Kidney (tissue), 14 donors: ENCODE measurements around the gene ITGB5. TPM values are rescaled to one million over a fixed set of nuclear protein-coding genes. Genes with fewer than 3 reads are reported as not detected.

Experiments used
- DNase-seq, 5 donors: peaks; one replicate each; pipeline ENCODE4 v3.0.0-alpha.2; 2013 to 2020
- FAIRE-seq: peaks from 2 replicates; lab custom pipeline; 2012; peaks lifted over from hg19 to GRCh38; lab: Jason Lieb, UNC
- H3K27ac ChIP-seq, 2 donors: one replicate each; pipeline ENCODE4 v1.7.0; 2013; ENCODE audit warnings: low read depth in 2 of 2, low read length in 2 of 2, inconsistent platforms in 1 of 2
- H3K27me3 ChIP-seq: one replicate; pipeline ENCODE4 v1.7.1; 2013; ENCODE audit warnings: low read length, inconsistent platforms; ENCODE audit not compliant: control insufficient read depth, insufficient read depth
- H3K36me3 ChIP-seq, 3 donors: one replicate each; pipeline versions ENCODE4 v1.7.0 to v1.7.1; 2013; ENCODE audit warnings: low read length in 3 of 3, control low read depth in 1 of 3, inconsistent platforms in 1 of 3; ENCODE audit not compliant: insufficient read depth in 3 of 3, control insufficient read depth in 2 of 3
- H3K4me1 ChIP-seq, 3 donors: one replicate each; pipeline versions ENCODE4 v1.7.0 to v1.7.1; 2013; ENCODE audit warnings: low read length in 3 of 3, inconsistent platforms in 1 of 3, low read depth in 1 of 3; ENCODE audit not compliant: control insufficient read depth in 2 of 3, insufficient read depth in 2 of 3
- H3K4me3 ChIP-seq, 3 donors: one replicate each; pipeline versions ENCODE4 v1.7.0 to v1.8.1; 2013; ENCODE audit warnings: low read length in 3 of 3, control low read depth in 1 of 3, inconsistent platforms in 1 of 3
- H3K9ac ChIP-seq, 3 donors: one replicate each; pipeline versions ENCODE4 v1.7.0 to v1.7.1; 2013; ENCODE audit warnings: low read length in 3 of 3, control low read depth in 1 of 3, inconsistent platforms in 1 of 3
- H3K9me3 ChIP-seq, 3 donors: one replicate each; pipeline versions ENCODE4 v1.7.0 to v1.7.1; 2013; ENCODE audit warnings: low read length in 3 of 3, control low read depth in 1 of 3, inconsistent platforms in 1 of 3; ENCODE audit not compliant: control insufficient read depth in 2 of 3, insufficient read depth in 1 of 3
- intact Hi-C: fragments of 100-400 bp; cut with DNase I; formaldehyde crosslinking; loops from one replicate; pipeline ENCODE4 v1.11.1; 2022
- polyA plus RNA-seq: library from polyadenylated mRNA; stranded (reverse); fragments of 350-450 nt; fragmentation: Illumina TruSeq; extraction: RNeasy Lipid Tissue Mini Kit (QIAGEN cat#74804); gene quantifications from one replicate; pipeline ENCODE4 v1.2.3, GENCODE V29; 2014; ENCODE audit warnings: low read depth, low replicate concordance; ENCODE audit not compliant: insufficient read depth
- total RNA-seq: library from RNA; stranded (reverse); fragmentation: NEBNext Ultra II Directional; extraction: Animal tissue kit (Norgen Biotek cat#: 25700); gene quantifications from one replicate; pipeline ENCODE4 v1.2.1, GENCODE V29; 2021
- TF ChIP-seq, protein P1 (sequence below): IDR thresholded peaks from 3 replicates; pipeline ENCODE4 v1.5.1; 2012; ENCODE audit warnings: mild to moderate bottlenecking, moderate library complexity, borderline replicate concordance; ENCODE audit not compliant: insufficient read depth; ENCODE audit errors: extremely low read depth
- donor health status: control.
- donor health status: control.
- donor health status: control.
- donor health status: control.
- donor health status: control.
- donor health status: DM: yes; HTN: yes; CAD: no.
- donor health status: Normal renal cell carcinoma (clear cell type).

The ITGB5 gene
- total and polyA plus RNA-seq, 2 donors from 2014 or later: 115 TPM

DNA sequence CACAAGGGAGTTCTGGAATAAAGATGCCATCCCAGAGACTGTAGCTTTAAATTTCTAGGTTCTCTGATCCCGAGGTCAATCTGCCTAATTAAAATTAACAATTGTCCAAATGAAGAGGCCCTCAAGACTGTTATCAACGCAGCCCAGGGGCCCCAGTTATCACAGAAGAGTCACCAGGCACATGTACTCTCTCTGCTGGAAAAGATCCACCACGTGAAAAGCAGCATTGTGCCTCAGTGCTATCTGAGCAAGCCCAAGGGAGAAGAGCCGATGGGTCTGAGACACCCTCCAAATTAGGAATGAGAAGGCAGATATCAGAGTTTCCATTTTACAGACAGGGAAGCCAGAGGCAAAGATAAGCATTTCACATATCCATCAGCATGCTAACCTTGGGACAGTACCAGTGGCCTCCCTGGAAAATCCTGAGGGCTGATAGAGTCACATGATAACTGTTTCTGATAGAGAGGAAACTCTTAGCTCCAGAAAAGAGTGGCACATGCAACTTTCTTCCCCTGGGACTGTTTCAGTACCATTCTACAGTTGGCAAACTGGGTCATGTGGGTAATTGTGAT, 55.5 kb downstream of the ITGB5 start:
- intact Hi-C loops: no loop called here
- H3K27me3 ChIP-seq: no peaks in the 10 kb centered on the region
- H3K27ac ChIP-seq: no peak overlapping the region
- H3K4me1 ChIP-seq: peaks cover 0 to 28% (median 22%) of the 10 kb centered on the region in 3 donors
- no peak overlapping the region for H3K4me3 ChIP-seq
- no peak for FAIRE-seq
- peaks cover 0 to 6% (median 0%) of the 10 kb centered on the region in 3 donors for H3K36me3 ChIP-seq
- DNase-seq: no peak
- H3K9me3 ChIP-seq: no peaks in the 10 kb centered on the region
- TF ChIP-seq, protein P1, sequence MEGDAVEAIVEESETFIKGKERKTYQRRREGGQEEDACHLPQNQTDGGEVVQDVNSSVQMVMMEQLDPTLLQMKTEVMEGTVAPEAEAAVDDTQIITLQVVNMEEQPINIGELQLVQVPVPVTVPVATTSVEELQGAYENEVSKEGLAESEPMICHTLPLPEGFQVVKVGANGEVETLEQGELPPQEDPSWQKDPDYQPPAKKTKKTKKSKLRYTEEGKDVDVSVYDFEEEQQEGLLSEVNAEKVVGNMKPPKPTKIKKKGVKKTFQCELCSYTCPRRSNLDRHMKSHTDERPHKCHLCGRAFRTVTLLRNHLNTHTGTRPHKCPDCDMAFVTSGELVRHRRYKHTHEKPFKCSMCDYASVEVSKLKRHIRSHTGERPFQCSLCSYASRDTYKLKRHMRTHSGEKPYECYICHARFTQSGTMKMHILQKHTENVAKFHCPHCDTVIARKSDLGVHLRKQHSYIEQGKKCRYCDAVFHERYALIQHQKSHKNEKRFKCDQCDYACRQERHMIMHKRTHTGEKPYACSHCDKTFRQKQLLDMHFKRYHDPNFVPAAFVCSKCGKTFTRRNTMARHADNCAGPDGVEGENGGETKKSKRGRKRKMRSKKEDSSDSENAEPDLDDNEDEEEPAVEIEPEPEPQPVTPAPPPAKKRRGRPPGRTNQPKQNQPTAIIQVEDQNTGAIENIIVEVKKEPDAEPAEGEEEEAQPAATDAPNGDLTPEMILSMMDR: no peak
- H3K9ac ChIP-seq: no peak overlapping the region

DNA sequence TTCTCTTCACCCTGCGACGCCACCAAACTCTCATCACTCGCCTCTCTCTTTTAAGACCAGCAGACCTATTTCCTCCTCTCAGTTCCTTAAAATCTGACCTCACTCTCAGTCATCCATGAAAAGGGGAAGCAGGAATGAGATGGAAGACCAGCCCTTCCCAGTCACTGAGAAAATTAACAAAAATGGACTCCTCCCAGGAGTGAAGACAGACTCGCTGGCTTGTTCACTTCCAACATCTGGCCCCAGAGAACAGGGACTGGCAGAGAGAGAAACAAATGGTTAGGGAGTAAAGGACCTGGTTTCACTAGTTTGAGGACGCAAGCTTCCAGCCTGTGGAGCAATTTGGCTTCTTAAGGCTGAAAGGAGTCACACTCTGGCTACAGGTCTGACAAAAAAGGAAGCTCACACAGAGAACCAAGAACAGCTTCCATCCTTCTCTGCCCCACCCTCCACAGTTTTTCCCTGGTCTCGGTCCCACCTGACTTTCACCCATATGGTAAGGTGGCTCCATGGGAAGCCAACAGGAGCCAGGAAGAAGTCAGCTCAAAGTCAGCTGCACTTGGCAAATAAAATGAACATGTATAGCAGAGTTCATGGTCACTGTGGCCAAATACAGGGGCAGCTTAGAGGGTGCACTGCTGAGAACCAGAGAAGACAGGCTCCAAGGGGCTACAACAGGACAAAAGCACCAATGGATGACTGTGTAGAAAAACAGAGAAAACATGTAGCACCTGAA, 57.2 kb downstream of the ITGB5 start:
- Histone ChIP-seq H3K4me1 (peaks cover 0 to 13% (median 12%) of the 10 kb centered on the region in 3 donors), H3K9ac (no peak overlapping the region)

DNA sequence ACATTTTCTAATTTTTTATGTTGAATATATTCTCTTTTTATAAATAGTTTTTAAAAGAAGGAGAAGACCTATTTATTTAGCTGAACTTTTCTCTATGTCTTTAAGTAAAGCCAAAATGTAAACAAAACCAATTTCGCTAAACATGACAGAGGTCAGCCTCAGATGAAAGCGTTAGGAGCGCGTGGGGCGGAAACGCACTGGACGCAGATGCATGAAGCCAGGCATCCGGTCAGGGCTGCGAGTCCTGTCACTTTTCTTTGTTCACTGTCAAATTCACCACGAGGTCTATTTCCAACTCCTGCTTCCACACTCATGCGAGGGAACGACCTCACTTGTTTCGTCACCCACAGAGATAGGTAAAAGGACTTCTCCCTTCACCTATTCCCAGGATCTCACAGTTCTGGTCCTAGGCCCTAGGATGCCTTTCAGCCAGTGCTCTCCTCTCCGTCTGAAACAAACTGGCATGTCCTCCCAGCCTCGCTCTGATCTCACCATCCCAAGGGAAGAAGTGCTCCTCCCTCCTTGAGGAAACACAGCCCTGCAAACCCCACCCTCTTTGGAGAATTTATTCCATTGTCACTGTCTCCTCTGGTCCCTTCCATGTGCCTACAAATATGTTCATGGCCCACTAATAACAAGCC, 57.9 kb downstream of the ITGB5 start:
- Histone ChIP-seq H3K9me3 (no peaks in the 10 kb centered on the region), H3K27me3 (no peaks in the 10 kb centered on the region), H3K4me1 (peaks cover 0 to 9% (median 8%) of the 10 kb centered on the region in 3 donors), H3K9ac (no peak overlapping the region), H3K4me3 (no peak overlapping the region), H3K36me3 (peaks cover 0 to 9% (median 0%) of the 10 kb centered on the region in 3 donors), H3K27ac (peak overlapping the region in 1 of 2 donors; percentile 26)
- intact Hi-C loops: no loop called here
- TF ChIP-seq, protein P1: no peak
- no peak for DNase-seq
- FAIRE-seq: no peak

More for the DNA sequence above, 57.2 kb downstream of the ITGB5 start:
- H3K9me3 ChIP-seq: no peaks in the 10 kb centered on the region
- TF ChIP-seq, protein P1: no peak
- intact Hi-C loops: no loop called here
- no peak overlapping the region for H3K4me3 ChIP-seq
- peaks cover 0 to 9% (median 0%) of the 10 kb centered on the region in 3 donors for H3K36me3 ChIP-seq
- peak overlapping the region in 1 of 2 donors; percentile 26 for H3K27ac ChIP-seq
- FAIRE-seq (no peak), DNase-seq (peak in 1 of 5 donors; percentile 19)
- H3K27me3 ChIP-seq: no peaks in the 10 kb centered on the region
